22Rv1 (cell line): ENCODE measurements around the gene RHBDF2.

ENCODE experiments used
- CTCF ChIP-seq: fragments of 450-650 bp; IDR thresholded peaks from 2 replicates; pipeline ENCODE4 v1.5.1; 2017; ENCODE audit warnings: mild to moderate bottlenecking
- ZFX ChIP-seq: fragments of 450-650 bp; IDR thresholded peaks from 2 replicates; pipeline ENCODE4 v1.6.1; 2017; ENCODE audit warnings: antibody characterized with exemption, borderline replicate concordance

- TF ChIP-seq CTCF (no peak), ZFX (no peak)
Measured at GRCh38 chr17:76538941-76539570, 37.8 kb upstream of the RHBDF2 start.
